ENCODE measurements around the gene ZNF354C. TPM values are rescaled to one million over a fixed set of nuclear protein-coding genes. Genes with fewer than 3 reads are reported as not detected.

The ZNF354C gene
- 0.62 to 0.80 TPM (median 0.73 TPM) in 5 replicates for total RNA-seq (2022; extraction: Qiagen RNA extraction)

DNA sequence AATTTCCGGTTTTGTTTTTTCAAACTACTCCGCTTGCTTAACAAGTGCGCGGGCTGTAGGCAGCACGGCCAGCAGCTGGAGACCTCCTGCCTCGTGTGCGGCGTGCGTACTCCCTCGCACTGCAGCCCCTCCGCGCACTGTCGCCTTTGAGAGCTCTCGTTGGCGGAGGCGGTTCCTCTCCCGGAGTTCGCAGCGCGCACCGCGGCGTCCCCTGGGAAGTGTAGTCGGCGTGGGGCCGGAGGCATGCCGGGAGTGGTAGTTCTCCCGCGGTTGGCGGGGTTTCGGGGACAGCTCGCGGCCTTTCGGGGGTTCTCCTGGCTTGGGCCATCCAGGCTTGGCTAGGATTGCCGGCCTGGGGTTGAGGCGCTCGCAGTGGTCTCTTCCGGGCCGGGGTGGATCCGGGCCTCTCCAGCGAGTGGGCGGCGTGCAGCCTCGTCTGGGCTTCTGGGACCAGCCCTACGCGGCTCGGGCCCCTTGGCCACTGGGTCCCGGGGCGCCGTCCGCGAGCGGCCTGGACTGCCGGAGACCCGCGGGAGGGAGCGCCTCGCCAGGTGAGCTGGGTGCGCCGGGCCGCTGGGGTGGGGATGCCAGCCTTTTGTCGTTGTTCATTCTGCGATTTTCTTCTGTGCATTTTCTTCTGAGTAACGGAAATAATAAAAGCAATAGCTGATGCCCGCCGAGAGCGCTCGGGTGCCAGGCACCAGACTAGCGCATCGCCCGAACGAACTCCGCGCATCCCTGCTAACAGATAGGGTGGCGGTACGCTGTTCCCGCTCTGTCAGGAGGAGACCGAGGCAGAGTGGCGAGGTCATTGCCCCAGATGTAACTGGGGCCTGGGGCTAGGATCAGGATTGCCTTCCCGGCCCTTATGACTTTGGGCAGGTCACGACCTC lies at the start of gene ZNF354C:
TSS of gene ZNF354C (plus strand) at position 258 of the 893 bp plus-strand sequence. CDS start 1,696 bp downstream, outside the sequence.

DNA sequence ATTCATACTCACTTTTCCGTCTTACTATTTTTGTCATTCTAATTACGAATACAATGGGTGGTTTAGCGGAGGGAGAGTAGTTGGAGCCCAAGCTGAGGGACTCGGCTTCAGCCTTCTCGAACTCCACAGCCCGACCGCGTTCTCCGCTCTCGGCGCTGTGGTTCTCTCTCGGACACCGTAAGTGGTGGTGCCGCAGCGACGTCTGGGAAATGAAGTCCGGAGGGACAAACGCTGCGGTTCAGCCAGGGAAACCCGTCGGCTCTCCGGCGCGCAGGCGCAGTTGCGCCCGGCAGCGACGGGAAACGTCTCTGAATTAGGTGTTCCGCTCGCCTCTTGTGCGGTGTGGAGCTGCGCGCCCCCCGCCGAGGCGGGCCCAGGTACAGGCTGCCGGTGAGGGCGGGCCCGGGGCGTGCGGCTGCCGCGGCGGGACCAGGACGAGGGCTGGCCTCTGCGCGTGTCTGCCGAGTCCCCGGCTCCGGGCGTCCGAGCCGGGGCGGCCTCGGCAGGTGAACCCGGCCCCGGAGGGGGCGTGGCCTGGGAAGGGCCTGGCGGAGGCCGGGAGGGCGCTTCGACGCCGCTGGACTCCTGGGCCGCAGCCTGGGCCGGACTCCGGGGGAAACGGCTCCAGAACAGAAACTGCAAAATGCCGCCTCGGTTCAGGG lies 36.5 kb upstream of the ZNF354C start, which contains the start of gene ZNF879:
TSS of gene ZNF879 (plus strand) at position 277 of the 662 bp plus-strand sequence. CDS start 1,201 bp downstream, outside the sequence.

Other genes with a start within 250 kb of the ZNF354C start
- gene ZNF354B, start 200.4 kb upstream of the ZNF354C start, total RNA-seq (2022; extraction: Qiagen RNA extraction) = 4.0 to 5.7 TPM (median 4.8 TPM) in 5 replicates
- gene ZFP2, start 164.5 kb upstream of the ZNF354C start, total RNA-seq (2022; extraction: Qiagen RNA extraction) = 0.08 TPM in 1 of 5 replicates, not detected in the others
- gene ZNF454, start 119.2 kb upstream of the ZNF354C start, total RNA-seq (2022; extraction: Qiagen RNA extraction) = not detected in 5 replicates
- gene GRM6, start 65.1 kb upstream of the ZNF354C start, total RNA-seq (2022; extraction: Qiagen RNA extraction) = not detected in 5 replicates
- gene ZNF879, start 36.6 kb upstream of the ZNF354C start, total RNA-seq (2022; extraction: Qiagen RNA extraction) = 0.37 to 0.57 TPM (median 0.54 TPM) in 5 replicates